IMR-90 (cell line): Measurements from ENCODE around the gene HIPK1. TPM values are rescaled to one million over a fixed set of nuclear protein-coding genes. Genes with fewer than 3 reads are reported as not detected.

ENCODE experiments used
- ATAC-seq: fragments of 200-7000 bp; cut with Tn5 transposase; 2 replicates; pipeline ENCODE4 v1.9.1; 2020; ENCODE audit warnings: low read depth, mild to moderate bottlenecking, moderate library complexity
- Bru-seq: library from RNA; stranded (reverse); fragments of 400-500 nt; gene quantifications from one replicate; lab custom pipeline; 2021; lab: Mats Ljungman, UMichigan
- BruChase-seq, 2 experiments: library from RNA; stranded (reverse); fragments of 400-500 nt; gene quantifications; one replicate each; lab custom pipeline; 2021; lab: Mats Ljungman, UMichigan
- BruUV-seq: library from RNA; stranded (reverse); fragments of 400-500 nt; replicated peaks from 2 replicates; lab custom pipeline; 2021; lab: Mats Ljungman, UMichigan
- CTCF ChIA-PET: fragments of 300-600 bp; formaldehyde crosslinking; extraction: SDS; loops from one replicate; lab custom pipeline; 2021; ENCODE audit warnings: antibody characterized with exemption; lab: Yijun Ruan, JAX
- POLR2A ChIA-PET: fragments of 300-600 bp; sonication (Branson Sonifier 250); formaldehyde crosslinking; loops from one replicate; lab custom pipeline; 2022; ENCODE audit warnings: antibody characterized with exemption; ENCODE audit not compliant: unreplicated experiment; lab: Charles Lee
- DNase-seq: peaks from one replicate; pipeline ENCODE4 v3.0.0; 2013
- H2AFZ ChIP-seq: replicated peaks from 2 replicates; pipeline ENCODE3; 2013; ENCODE audit warnings: low read length, mild to moderate bottlenecking; ENCODE audit not compliant: poor library complexity
- H2AK5ac ChIP-seq: 2 replicates; pipeline ENCODE4 v1.6.1; 2013; ENCODE audit warnings: low read depth, low read length, inconsistent platforms
- H2AK9ac ChIP-seq: replicated peaks from 2 replicates; pipeline ENCODE3; 2013; ENCODE audit warnings: mild to moderate bottlenecking, low read depth, low read length, moderate library complexity; ENCODE audit not compliant: poor library complexity
- H2BK120ac ChIP-seq: 2 replicates; pipeline ENCODE4 v1.6.1; 2013; ENCODE audit warnings: low read depth, low read length, inconsistent platforms
- H2BK15ac ChIP-seq: 3 replicates; pipeline ENCODE4 v1.6.1; 2013; ENCODE audit warnings: low read depth, low read length, inconsistent platforms
- H2BK20ac ChIP-seq: 2 replicates; pipeline ENCODE4 v1.6.1; 2013; ENCODE audit warnings: low read depth, mild to moderate bottlenecking, inconsistent platforms, low read length, moderate library complexity
- H2BK5ac ChIP-seq: 2 replicates; pipeline ENCODE4 v1.6.1; 2013; ENCODE audit warnings: mild to moderate bottlenecking, low read depth, low read length, inconsistent platforms; ENCODE audit not compliant: poor library complexity, severe bottlenecking
- H3K14ac ChIP-seq: replicated peaks from 2 replicates; pipeline ENCODE4 v1.6.1; 2013; ENCODE audit warnings: low read depth, low read length, inconsistent platforms
- H3K18ac ChIP-seq: 2 replicates; pipeline ENCODE4 v1.6.1; 2013; ENCODE audit warnings: low read depth, low read length, control low read depth
- H3K23ac ChIP-seq: 2 replicates; pipeline ENCODE4 v1.6.1; 2013; ENCODE audit warnings: low read depth, low read length, inconsistent platforms
- H3K27ac ChIP-seq: 2 replicates; pipeline ENCODE4 v1.5.1; 2013; ENCODE audit warnings: mild to moderate bottlenecking, control low read depth, low read length; ENCODE audit not compliant: insufficient read depth
- H3K27me3 ChIP-seq: 2 replicates; pipeline ENCODE4 v1.6.1; 2013; ENCODE audit warnings: low read length; ENCODE audit not compliant: control insufficient read depth, insufficient read depth
- H3K36me3 ChIP-seq: 2 replicates; pipeline ENCODE4 v1.6.1; 2013; ENCODE audit warnings: low read length, mixed read lengths; ENCODE audit not compliant: control insufficient read depth, insufficient read depth
- H3K4ac ChIP-seq: 2 replicates; pipeline ENCODE4 v1.6.1; 2013; ENCODE audit warnings: low read depth, low read length, inconsistent platforms
- H3K4me1 ChIP-seq: 2 replicates; pipeline ENCODE4 v1.6.1; 2013; ENCODE audit warnings: low read length, mixed read lengths; ENCODE audit not compliant: control insufficient read depth, insufficient read depth
- H3K4me2 ChIP-seq: 2 replicates; pipeline ENCODE4 v1.6.1; 2013; ENCODE audit warnings: low read depth, mild to moderate bottlenecking, control low read depth, low read length, moderate library complexity
- H3K4me3 ChIP-seq: 2 replicates; pipeline ENCODE4 v1.5.1; 2013; ENCODE audit warnings: low read depth, mild to moderate bottlenecking, control low read depth, low read length, moderate library complexity; ENCODE audit not compliant: insufficient read depth
- H3K56ac ChIP-seq: 2 replicates; pipeline ENCODE4 v1.6.1; 2013; ENCODE audit warnings: low read length, inconsistent platforms; ENCODE audit not compliant: insufficient read depth; ENCODE audit errors: extremely low read depth
- H3K79me1 ChIP-seq, 2 experiments: 2 replicates each; pipeline ENCODE4 v1.6.1; 2013; ENCODE audit warnings: low read length in 2 of 2, inconsistent platforms in 1 of 2, low read depth in 1 of 2
- H3K9ac ChIP-seq: 2 replicates; pipeline ENCODE4 v1.6.1; 2013; ENCODE audit warnings: low read depth, low read length, control low read depth
- H3K9me1 ChIP-seq: 2 replicates; pipeline ENCODE4 v1.6.1; 2013; ENCODE audit warnings: low read length, inconsistent platforms; ENCODE audit not compliant: insufficient read depth
- H3K9me3 ChIP-seq: 2 replicates; pipeline ENCODE4 v1.6.1; 2013; ENCODE audit warnings: low read length; ENCODE audit not compliant: control insufficient read depth, insufficient read depth
- H4K20me1 ChIP-seq: 2 replicates; pipeline ENCODE4 v1.6.1; 2013; ENCODE audit warnings: low read length, inconsistent platforms; ENCODE audit not compliant: insufficient read depth
- H4K5ac ChIP-seq: 2 replicates; pipeline ENCODE4 v1.6.1; 2013; ENCODE audit warnings: mild to moderate bottlenecking, low read depth, low read length, control low read depth
- H4K8ac ChIP-seq, 2 experiments: 2 replicates each; pipeline ENCODE4 v1.6.1; 2013; ENCODE audit warnings: low read depth in 2 of 2, low read length in 2 of 2, control low read depth in 1 of 2, inconsistent platforms in 1 of 2
- H4K91ac ChIP-seq: 2 replicates; pipeline ENCODE4 v1.6.1; 2013; ENCODE audit warnings: low read depth, low read length, inconsistent platforms; ENCODE audit not compliant: insufficient read depth
- BHLHE40 ChIP-seq: fragments of 150-350 bp; IDR thresholded peaks from 2 replicates; pipeline ENCODE4 v1.6.1; 2016; ENCODE audit warnings: mild to moderate bottlenecking, low read depth, low read length
- CEBPB ChIP-seq: IDR thresholded peaks from 2 replicates; pipeline ENCODE4 v1.6.1; 2012; ENCODE audit warnings: low read depth, low read length, improper control_type of control experiment
- CHD1 ChIP-seq: IDR thresholded peaks from 2 replicates; pipeline ENCODE4 v1.6.1; 2012; ENCODE audit warnings: low read depth, low read length, improper control_type of control experiment
- FOS ChIP-seq: fragments of 150-350 bp; IDR thresholded peaks from 2 replicates; pipeline ENCODE4 v1.6.1; 2016; ENCODE audit warnings: low read depth, low read length
- MAZ ChIP-seq: IDR thresholded peaks from 2 replicates; pipeline ENCODE4 v1.6.1; 2012; ENCODE audit warnings: low read depth, mild to moderate bottlenecking, low read length, improper control_type of control experiment, moderate library complexity, borderline replicate concordance
- MXI1 ChIP-seq: IDR thresholded peaks from 2 replicates; pipeline ENCODE4 v1.6.1; 2012; ENCODE audit warnings: low read depth, mild to moderate bottlenecking, low read length, moderate library complexity, borderline replicate concordance
- NFE2L2 ChIP-seq: fragments of 150-350 bp; IDR thresholded peaks from 2 replicates; pipeline ENCODE4 v1.6.1; 2016; ENCODE audit warnings: low read depth, mild to moderate bottlenecking, low read length
- POLR2A ChIP-seq: IDR thresholded peaks from 2 replicates; pipeline ENCODE4 v1.6.1; 2012; ENCODE audit warnings: mild to moderate bottlenecking, low read depth, low read length
- RAD21 ChIP-seq: IDR thresholded peaks from 2 replicates; pipeline ENCODE4 v1.6.1; 2012; ENCODE audit warnings: low read length, improper control_type of control experiment
- RCOR1 ChIP-seq: IDR thresholded peaks from 2 replicates; pipeline ENCODE4 v1.6.1; 2012; ENCODE audit warnings: mild to moderate bottlenecking, low read length, improper control_type of control experiment; ENCODE audit not compliant: insufficient replicate concordance
- RFX5 ChIP-seq: IDR thresholded peaks from 2 replicates; pipeline ENCODE4 v1.8.0; 2012; ENCODE audit warnings: low read depth, mild to moderate bottlenecking, low read length, moderate library complexity
- SMC3 ChIP-seq: fragments of 150-350 bp; IDR thresholded peaks from 2 replicates; pipeline ENCODE4 v1.6.1; 2016; ENCODE audit warnings: low read depth, mild to moderate bottlenecking, antibody characterized with exemption, low read length, moderate library complexity
- USF2 ChIP-seq: fragments of 150-350 bp; IDR thresholded peaks from 2 replicates; pipeline ENCODE4 v1.6.1; 2017; ENCODE audit warnings: mild to moderate bottlenecking, antibody characterized with exemption, low read length, low read depth
- WGBS, 2 experiments: methylation state at CpG; one replicate each; pipeline versions ENCODE4 v1.1.5 to v1.1.7; 2013; ENCODE audit warnings: missing lambda C conversion rate in 2 of 2; ENCODE audit not compliant: insufficient read length in 1 of 2; ENCODE audit errors: extremely low coverage in 2 of 2; 5-methylcytosine and 5-hydroxymethylcytosine counted together
- dilution Hi-C: fragments of 300-500 bp; cut with HindIII; formaldehyde crosslinking; loops from one replicate; pipeline ENCODE4 v1.14.3; 2018; ENCODE audit warnings: low sequenced_read_pairs; ENCODE audit not compliant: unreplicated experiment
- in situ Hi-C: fragments of 300-500 bp; cut with MboI; formaldehyde crosslinking; loops from 3 replicates; pipeline ENCODE4 v1.14.3; 2019; ENCODE audit warnings: low sequenced_read_pairs, inconsistent platforms, mixed read lengths
- intact Hi-C: fragments of 100-400 bp; cut with micrococcal nuclease; formaldehyde crosslinking; loops from 2 replicates; pipeline ENCODE4 v1.10.0; 2022
- long read RNA-seq: library from polyadenylated mRNA; unstranded; transcript quantifications from one replicate; pipeline ENCODE4 v2.0.0, GENCODE V29; 2021; ENCODE audit not compliant: unreplicated experiment
- polyA plus RNA-seq, 3 experiments: library from polyadenylated mRNA; depleted of rRNA; stranded (reverse); fragments of >200 nt; gene quantifications; 2 replicates each; pipeline ENCODE4 v1.2.3, GENCODE V29; 2012; ENCODE audit warnings: low replicate concordance in 1 of 3
- total RNA-seq: library from RNA; depleted of rRNA; stranded (reverse); fragments of >200 nt; gene quantifications from 2 replicates; pipeline ENCODE4 v1.2.3, GENCODE V29; 2012; rRNA removed
- TF ChIP-seq, protein P1 (sequence below): fragments of 150-350 bp; IDR thresholded peaks from 2 replicates; pipeline ENCODE4 v1.6.1; 2016; ENCODE audit warnings: low read depth, mild to moderate bottlenecking, low read length, moderate library complexity, borderline replicate concordance

HIPK1 gene
- total RNA-seq (25.3 and 33.9 TPM in 2 replicates), polyA plus RNA-seq (2012; rRNA removed) (15.1 and 15.3 TPM in 2 replicates), Bru-seq, nascent RNA (percentile 79 among the genes with signal in this experiment), BruChase-seq, experiment 1, labeled RNA remaining after a 6-hour chase (percentile 85 among the genes with signal in this experiment), BruChase-seq, experiment 2, labeled RNA remaining after a 2-hour chase (percentile 92 among the genes with signal in this experiment)
- 3.0 and 9.2 TPM in 2 replicates for polyA plus RNA-seq (2012; cell fraction: cytosol; rRNA removed)
- polyA plus RNA-seq (2012; cell fraction: nucleus; rRNA removed; ENCODE audit: low replicate concordance) = 17.7 and 21.3 TPM in 2 replicates
- long read RNA-seq, partial matches to known transcripts = 32 of 33 reads
- long read RNA-seq, other reads (novel, unspliced or antisense) = 1 of 33 reads

GRCh38 chr1:113928941-113929749 is at the start of gene HIPK1:
TSS of gene HIPK1 (plus strand) at chr1:113929324.
- Histone ChIP-seq H4K20me1 (peaks cover 38% of the 10 kb centered on the region), H4K5ac (peak within 1 kb of the TSS; percentile 99), H3K36me3 (no peaks in the 10 kb centered on the region), H2AFZ (peak within 1 kb of the TSS; percentile 99), H2BK20ac (peak within 1 kb of the TSS; percentile 57), H3K9me1 (peaks cover 2% of the 10 kb centered on the region; the same call in 1 of the 2 replicates), H3K27me3 (no peaks in the 10 kb centered on the region), H2BK120ac (peak within 1 kb of the TSS; percentile 88), H2BK15ac (peak within 1 kb of the TSS; percentile 75; the same call in 2 of the 3 replicates), H3K79me1 (peaks cover 0 to 33% of the 10 kb centered on the region in 2 experiments; a peak in 2 of 4 replicates), H2AK5ac (peak within 1 kb of the TSS; percentile 89), H4K8ac (peak within 1 kb of the TSS; percentile 56 to 99), H3K4me1 (no peaks in the 10 kb centered on the region), H3K27ac (peak within 1 kb of the TSS; percentile 97), H2BK5ac (peak within 1 kb of the TSS; percentile 92), H3K4me3 (peak within 1 kb of the TSS; percentile 96), H3K56ac (peak within 1 kb of the TSS; percentile 81), H2AK9ac (peak within 1 kb of the TSS; percentile 94), H3K9ac (peak within 1 kb of the TSS; percentile 97), H3K18ac (peak within 1 kb of the TSS; percentile 87), H3K4me2 (peak within 1 kb of the TSS; percentile 98), H3K23ac (peak within 1 kb of the TSS; percentile 97), H3K9me3 (no peaks in the 10 kb centered on the region), H3K4ac (peak within 1 kb of the TSS; percentile 99), H3K14ac (peak within 1 kb of the TSS; percentile 99), H4K91ac (peak within 1 kb of the TSS; percentile 79)
- peak; percentile 90 for ATAC-seq
- BruUV-seq = no TSS peak
- POLR2A ChIA-PET = interaction anchor here (0.6 to 1.9 kb wide), 3 partner anchors 19 to 43 kb away, joined by 3 to 9 read pairs (median 5); partner anchors contain the start of genes AP4B1 and DCLRE1B
- peak; percentile 82 for DNase-seq
- intact Hi-C loops = loop anchor here (1.0 to 2.0 kb wide), 2 partner anchors 16 to 24 kb away; partner anchors contain the start of gene DCLRE1B
- dilution Hi-C loops = no loop called here
- CTCF ChIA-PET = interaction anchor here (0.8 to 2.2 kb wide), 2 partner anchors 24 to 93 kb away, joined by 3 to 6 read pairs; partner anchors contain the start of genes AP4B1 and DCLRE1B
- WGBS, 2 experiments = 0% methylated on average over 29 of the region's 61 CpGs; no CpG with 5 or more reads in 1 of the 2 experiments
- in situ Hi-C loops = no loop called here
- TF ChIP-seq SMC3 (peak; percentile 10; the same call in 1 of the 2 replicates), USF2 (no peak), FOS (no peak), RCOR1 (no peak), MXI1 (no peak), RFX5 (no peak), MAZ (peak; percentile 90), CHD1 (no peak; the same call in none of the 2 replicates), BHLHE40 (no peak), NFE2L2 (no peak), POLR2A (peak; percentile 77), CEBPB (no peak), RAD21 (no peak)
- TF ChIP-seq, protein P1, sequence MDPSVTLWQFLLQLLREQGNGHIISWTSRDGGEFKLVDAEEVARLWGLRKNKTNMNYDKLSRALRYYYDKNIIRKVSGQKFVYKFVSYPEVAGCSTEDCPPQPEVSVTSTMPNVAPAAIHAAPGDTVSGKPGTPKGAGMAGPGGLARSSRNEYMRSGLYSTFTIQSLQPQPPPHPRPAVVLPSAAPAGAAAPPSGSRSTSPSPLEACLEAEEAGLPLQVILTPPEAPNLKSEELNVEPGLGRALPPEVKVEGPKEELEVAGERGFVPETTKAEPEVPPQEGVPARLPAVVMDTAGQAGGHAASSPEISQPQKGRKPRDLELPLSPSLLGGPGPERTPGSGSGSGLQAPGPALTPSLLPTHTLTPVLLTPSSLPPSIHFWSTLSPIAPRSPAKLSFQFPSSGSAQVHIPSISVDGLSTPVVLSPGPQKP = no peak
